B cell (primary cell): ENCODE data around the gene GABRR1.

ENCODE experiments used
- EZH2 ChIP-seq: IDR thresholded peaks from 2 replicates; pipeline ENCODE4 v1.6.1; 2012; ENCODE audit warnings: borderline replicate concordance, low read depth, mild to moderate bottlenecking, moderate library complexity, low read length; ENCODE audit not compliant: insufficient read depth, poor library complexity, severe bottlenecking
- TF ChIP-seq, protein P1 (sequence below): fragments of 200-600 bp; IDR thresholded peaks from one replicate; pipeline ENCODE4 v1.8.0; 2022; ENCODE audit warnings: antibody characterized with exemption, mild to moderate bottlenecking

DNA sequence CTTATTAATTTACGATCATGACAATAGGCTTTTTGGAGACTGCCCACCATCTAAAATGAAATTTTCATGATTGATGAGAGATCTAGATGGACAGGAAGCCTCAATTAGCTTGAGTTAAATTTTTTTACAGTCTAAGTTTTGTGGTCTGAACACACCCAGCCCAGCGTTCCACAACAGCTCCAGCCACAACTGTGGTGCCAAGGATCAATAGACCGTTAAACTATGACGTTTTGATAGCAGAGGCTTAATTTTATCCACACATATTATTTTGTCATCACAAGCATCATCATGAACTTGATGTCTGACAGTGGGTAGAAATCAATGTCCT is 5.5 kb upstream of the GABRR1 start:
- TF ChIP-seq, protein P1, sequence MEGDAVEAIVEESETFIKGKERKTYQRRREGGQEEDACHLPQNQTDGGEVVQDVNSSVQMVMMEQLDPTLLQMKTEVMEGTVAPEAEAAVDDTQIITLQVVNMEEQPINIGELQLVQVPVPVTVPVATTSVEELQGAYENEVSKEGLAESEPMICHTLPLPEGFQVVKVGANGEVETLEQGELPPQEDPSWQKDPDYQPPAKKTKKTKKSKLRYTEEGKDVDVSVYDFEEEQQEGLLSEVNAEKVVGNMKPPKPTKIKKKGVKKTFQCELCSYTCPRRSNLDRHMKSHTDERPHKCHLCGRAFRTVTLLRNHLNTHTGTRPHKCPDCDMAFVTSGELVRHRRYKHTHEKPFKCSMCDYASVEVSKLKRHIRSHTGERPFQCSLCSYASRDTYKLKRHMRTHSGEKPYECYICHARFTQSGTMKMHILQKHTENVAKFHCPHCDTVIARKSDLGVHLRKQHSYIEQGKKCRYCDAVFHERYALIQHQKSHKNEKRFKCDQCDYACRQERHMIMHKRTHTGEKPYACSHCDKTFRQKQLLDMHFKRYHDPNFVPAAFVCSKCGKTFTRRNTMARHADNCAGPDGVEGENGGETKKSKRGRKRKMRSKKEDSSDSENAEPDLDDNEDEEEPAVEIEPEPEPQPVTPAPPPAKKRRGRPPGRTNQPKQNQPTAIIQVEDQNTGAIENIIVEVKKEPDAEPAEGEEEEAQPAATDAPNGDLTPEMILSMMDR, result no peak
- TF ChIP-seq EZH2, result no peak
